ENCODE results near the gene TELO2.

- TF ChIP-seq CTCF (IDR thresholded peaks at IDR 0.05; ENCODE audit: low read length) = no peak
- TF ChIP-seq EZH2 (IDR thresholded peaks at IDR 0.05; ENCODE audit: borderline replicate concordance, low read length) = no peak
Measured at GRCh38 chr16:1553946-1554825, 61.0 kb downstream of the TELO2 start.
